Measurements from ENCODE around the gene TMC4. TPM values are rescaled to one million over a fixed set of nuclear protein-coding genes. Genes with fewer than 3 reads are reported as not detected.

The TMC4 gene
- total RNA-seq, 1 donor from 2014 or later = 2.6 TPM

GRCh38 chr19:54133312-54133956 lies 39.5 kb downstream of the TMC4 start:
- Mint-ChIP-seq H3K27me3 (ENCODE audit: unreplicated experiment) (peaks cover 26% of the 10 kb centered on the region), H3K36me3 (ENCODE audit: low read depth, unreplicated experiment) (peaks cover 10% of the 10 kb centered on the region), H3K4me3 (ENCODE audit: unreplicated experiment) (no peak overlapping the region), H3K27ac (ENCODE audit: unreplicated experiment) (no peak overlapping the region), H3K9me3 (ENCODE audit: unreplicated experiment) (no peaks in the 10 kb centered on the region), H3K4me1 (ENCODE audit: unreplicated experiment) (peaks cover 15% of the 10 kb centered on the region)
- TF ChIP-seq, protein P1, sequence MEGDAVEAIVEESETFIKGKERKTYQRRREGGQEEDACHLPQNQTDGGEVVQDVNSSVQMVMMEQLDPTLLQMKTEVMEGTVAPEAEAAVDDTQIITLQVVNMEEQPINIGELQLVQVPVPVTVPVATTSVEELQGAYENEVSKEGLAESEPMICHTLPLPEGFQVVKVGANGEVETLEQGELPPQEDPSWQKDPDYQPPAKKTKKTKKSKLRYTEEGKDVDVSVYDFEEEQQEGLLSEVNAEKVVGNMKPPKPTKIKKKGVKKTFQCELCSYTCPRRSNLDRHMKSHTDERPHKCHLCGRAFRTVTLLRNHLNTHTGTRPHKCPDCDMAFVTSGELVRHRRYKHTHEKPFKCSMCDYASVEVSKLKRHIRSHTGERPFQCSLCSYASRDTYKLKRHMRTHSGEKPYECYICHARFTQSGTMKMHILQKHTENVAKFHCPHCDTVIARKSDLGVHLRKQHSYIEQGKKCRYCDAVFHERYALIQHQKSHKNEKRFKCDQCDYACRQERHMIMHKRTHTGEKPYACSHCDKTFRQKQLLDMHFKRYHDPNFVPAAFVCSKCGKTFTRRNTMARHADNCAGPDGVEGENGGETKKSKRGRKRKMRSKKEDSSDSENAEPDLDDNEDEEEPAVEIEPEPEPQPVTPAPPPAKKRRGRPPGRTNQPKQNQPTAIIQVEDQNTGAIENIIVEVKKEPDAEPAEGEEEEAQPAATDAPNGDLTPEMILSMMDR (IDR thresholded peaks at IDR 0.05; ENCODE audit: unreplicated experiment) = no peak
- DNase-seq (ENCODE audit: low spot score) = no peak

DNA sequence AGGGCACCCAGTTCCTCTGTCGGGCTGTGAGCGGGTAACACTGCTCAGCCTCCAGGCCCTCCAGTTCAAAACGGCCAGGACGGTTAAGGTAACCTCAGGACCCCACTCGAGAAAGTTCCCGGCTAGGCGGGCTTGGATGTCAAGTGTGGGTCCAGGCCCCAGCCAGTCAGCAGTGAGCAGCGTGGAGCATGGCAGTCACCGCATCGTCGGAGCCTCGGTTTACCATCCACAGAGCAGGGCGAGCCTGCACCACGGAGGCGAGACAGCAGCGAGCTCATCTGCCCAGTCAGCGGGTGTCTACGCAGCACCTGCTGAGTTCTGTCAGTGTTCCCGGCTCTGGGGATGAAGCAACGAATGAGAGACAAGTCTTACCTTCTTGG lies 43.4 kb downstream of the TMC4 start:
- Mint-ChIP-seq H3K4me3 (ENCODE audit: unreplicated experiment) (no peak overlapping the region), H3K27me3 (ENCODE audit: unreplicated experiment) (peaks cover 11% of the 10 kb centered on the region), H3K36me3 (ENCODE audit: low read depth, unreplicated experiment) (peaks cover 17% of the 10 kb centered on the region), H3K27ac (ENCODE audit: unreplicated experiment) (no peak overlapping the region), H3K9me3 (ENCODE audit: unreplicated experiment) (no peaks in the 10 kb centered on the region), H3K4me1 (ENCODE audit: unreplicated experiment) (peaks cover 4% of the 10 kb centered on the region)
- TF ChIP-seq, protein P1 (IDR thresholded peaks at IDR 0.05; ENCODE audit: unreplicated experiment) = no peak
- DNase-seq (ENCODE audit: low spot score) = no peak

GRCh38 chr19:54128796-54129616 lies 44.0 kb downstream of the TMC4 start:
- Mint-ChIP-seq H3K4me1 (ENCODE audit: unreplicated experiment) (no peaks in the 10 kb centered on the region), H3K4me3 (ENCODE audit: unreplicated experiment) (no peak overlapping the region), H3K27me3 (ENCODE audit: unreplicated experiment) (peaks cover 6% of the 10 kb centered on the region), H3K9me3 (ENCODE audit: unreplicated experiment) (no peaks in the 10 kb centered on the region), H3K36me3 (ENCODE audit: low read depth, unreplicated experiment) (peaks cover 13% of the 10 kb centered on the region), H3K27ac (ENCODE audit: unreplicated experiment) (no peak overlapping the region)
- TF ChIP-seq, protein P1 (IDR thresholded peaks at IDR 0.05; ENCODE audit: unreplicated experiment) = no peak
- no peak for DNase-seq (ENCODE audit: low spot score)

DNA sequence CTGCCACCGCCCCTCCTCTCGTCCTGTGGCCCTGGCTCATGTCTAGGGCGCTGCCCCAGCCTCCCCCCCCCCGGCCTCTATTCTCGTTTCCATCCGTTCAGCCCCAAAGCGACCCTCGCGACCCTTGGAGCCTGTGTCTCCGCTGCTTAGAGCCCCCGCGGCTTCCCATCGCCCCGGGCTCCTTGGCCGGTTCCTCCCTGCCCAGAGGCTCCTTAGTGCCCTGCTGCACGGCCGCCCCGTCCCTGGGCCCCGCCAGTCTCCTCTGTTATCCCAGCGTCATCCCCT lies 44.6 kb downstream of the TMC4 start:
- Mint-ChIP-seq H3K9me3 (ENCODE audit: unreplicated experiment) (no peaks in the 10 kb centered on the region), H3K4me1 (ENCODE audit: unreplicated experiment) (no peaks in the 10 kb centered on the region), H3K4me3 (ENCODE audit: unreplicated experiment) (no peak overlapping the region), H3K27ac (ENCODE audit: unreplicated experiment) (no peak overlapping the region), H3K36me3 (ENCODE audit: low read depth, unreplicated experiment) (peaks cover 13% of the 10 kb centered on the region), H3K27me3 (ENCODE audit: unreplicated experiment) (peaks cover 7% of the 10 kb centered on the region)
- DNase-seq (ENCODE audit: low spot score) = no peak
- TF ChIP-seq, protein P1 (IDR thresholded peaks at IDR 0.05; ENCODE audit: unreplicated experiment) = no peak
